Globus pallidus (tissue), 1 donor: ENCODE results near the gene IQUB.
"Not testable (repeated sequence)": the region's sequence is repeated elsewhere in the genome, so short reads cannot be mapped to it uniquely, and the experiment has no call there.

Source experiments
- DNase-seq: peaks from one replicate; pipeline ENCODE4 v3.0.0-alpha.2; 2015; ENCODE audit warnings: low spot score

Gene IQUB

DNA sequence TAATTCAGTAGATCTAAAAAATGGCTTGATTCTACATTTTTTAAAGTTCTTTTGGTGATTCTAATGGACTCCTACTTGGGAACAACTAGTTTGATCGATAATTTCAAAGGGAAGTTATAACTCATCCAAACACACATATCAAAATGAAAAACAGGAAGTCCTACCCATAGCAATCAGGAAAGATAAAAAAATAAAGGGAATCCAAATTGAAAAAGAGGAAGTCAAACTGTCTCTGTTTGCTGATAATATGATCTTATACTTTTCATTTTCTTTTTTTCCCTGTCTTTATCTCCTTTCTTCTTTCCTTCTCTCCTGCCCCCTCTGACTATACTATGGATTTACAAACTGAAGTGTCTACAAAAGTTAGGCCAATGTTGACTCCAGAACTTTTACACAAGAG is 118.8 kb downstream of the IQUB start:
- no peak for DNase-seq

GRCh38 chr7:123410273-123410904 is 124.0 kb downstream of the IQUB start:
- peak; percentile 1 for DNase-seq

DNA sequence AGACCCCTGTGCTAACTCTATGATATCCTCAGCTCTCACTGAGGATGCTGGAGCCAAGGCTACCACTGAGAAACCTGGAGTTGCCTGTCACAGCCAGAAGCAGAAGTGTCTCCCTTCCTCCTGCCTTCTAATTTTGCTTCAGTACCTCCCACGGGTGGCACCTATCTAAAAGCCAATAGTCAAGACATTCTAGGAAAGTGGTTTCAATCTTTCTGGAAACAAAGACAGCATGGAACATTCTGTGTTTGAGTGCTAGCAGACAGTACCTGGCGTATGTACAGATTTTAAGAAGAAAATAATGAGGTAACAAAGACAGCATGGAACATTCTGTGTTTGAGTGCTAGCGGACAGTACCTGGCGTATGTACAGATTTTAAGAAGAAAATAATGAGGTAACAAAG is 126.4 kb downstream of the IQUB start:
- DNase-seq: not testable (repeated sequence)
